Fibroblast of villous mesenchyme (primary cell): ENCODE results near the gene KIF6. TPM values are rescaled to one million over a fixed set of nuclear protein-coding genes. Genes with fewer than 3 reads are reported as not detected.

Experiments used
- DNase-seq: peaks from one replicate; pipeline ENCODE4 v3.0.0-alpha.2; 2010; ENCODE audit warnings: low read depth
- H3K4me3 ChIP-seq: 2 replicates; pipeline ENCODE4 v1.5.1; 2011; ENCODE audit warnings: low read depth, mild to moderate bottlenecking, low read length
- CTCF ChIP-seq: IDR thresholded peaks from 2 replicates; pipeline ENCODE4 v1.5.1; 2012; ENCODE audit warnings: low read depth, mild to moderate bottlenecking, low read length; ENCODE audit not compliant: insufficient read depth
- total RNA-seq: library from RNA; depleted of rRNA; stranded (reverse); fragments of >200 nt; gene quantifications from 2 replicates; pipeline ENCODE4 v1.2.3, GENCODE V29; 2012

Gene KIF6
- total RNA-seq, 1 donor: 0.43 TPM

DNA sequence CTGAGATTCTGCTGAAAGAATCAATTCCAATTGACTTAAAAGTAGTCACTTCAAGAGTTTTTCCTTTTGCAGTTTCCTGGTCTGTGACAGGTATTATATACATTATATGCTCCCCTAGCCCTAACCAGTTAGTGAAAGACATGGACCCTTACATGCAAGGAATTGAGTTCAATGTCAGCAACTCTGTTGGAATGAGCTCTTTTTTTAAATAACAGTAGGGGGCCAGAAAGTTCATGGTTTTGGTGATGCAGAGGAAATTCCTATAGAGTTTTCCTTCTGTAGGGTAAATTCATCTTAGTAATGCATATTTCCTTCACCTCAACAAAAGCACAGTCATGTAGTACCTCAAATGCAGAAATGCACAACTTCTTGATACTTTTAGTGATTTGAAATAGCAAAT, 172.2 kb downstream of the KIF6 start:
- DNase-seq: no peak
- TF ChIP-seq CTCF: no peak
- H3K4me3 ChIP-seq: no peak overlapping the region

DNA sequence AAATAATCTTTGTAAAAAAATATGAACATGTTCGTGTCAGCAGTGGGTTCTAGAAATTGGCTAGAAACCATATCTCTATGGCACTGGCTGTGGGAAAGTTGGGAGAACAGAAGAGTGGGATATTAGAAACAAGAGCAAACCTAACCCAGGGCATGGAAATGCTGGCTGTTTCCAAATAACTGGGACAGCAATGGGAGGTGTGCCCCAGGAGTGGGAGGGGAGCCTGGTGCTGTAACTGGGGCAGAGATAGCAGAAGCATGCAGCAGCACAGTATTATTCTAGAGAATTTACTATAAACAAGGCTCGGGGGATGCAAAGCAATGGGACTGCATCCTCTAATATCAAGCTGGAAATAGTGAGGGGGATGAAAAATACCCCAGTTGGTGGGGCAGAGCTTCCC, 175.0 kb downstream of the KIF6 start:
- no peak for TF ChIP-seq CTCF
- no peak overlapping the region for H3K4me3 ChIP-seq
- DNase-seq: no peak

- TF ChIP-seq CTCF: no peak
- DNase-seq: no peak
- no peak overlapping the region for H3K4me3 ChIP-seq
These were observed 178.5 kb downstream of the KIF6 start for GRCh38 chr6:39546731-39547130.

- no peak for TF ChIP-seq CTCF
- DNase-seq: no peak
- H3K4me3 ChIP-seq: no peak overlapping the region
These were observed 181.3 kb downstream of the KIF6 start for GRCh38 chr6:39543950-39544349.

- TF ChIP-seq CTCF: no peak
- no peak overlapping the region for H3K4me3 ChIP-seq
- no peak for DNase-seq
These were observed 182.1 kb downstream of the KIF6 start for GRCh38 chr6:39543095-39543494.

DNA sequence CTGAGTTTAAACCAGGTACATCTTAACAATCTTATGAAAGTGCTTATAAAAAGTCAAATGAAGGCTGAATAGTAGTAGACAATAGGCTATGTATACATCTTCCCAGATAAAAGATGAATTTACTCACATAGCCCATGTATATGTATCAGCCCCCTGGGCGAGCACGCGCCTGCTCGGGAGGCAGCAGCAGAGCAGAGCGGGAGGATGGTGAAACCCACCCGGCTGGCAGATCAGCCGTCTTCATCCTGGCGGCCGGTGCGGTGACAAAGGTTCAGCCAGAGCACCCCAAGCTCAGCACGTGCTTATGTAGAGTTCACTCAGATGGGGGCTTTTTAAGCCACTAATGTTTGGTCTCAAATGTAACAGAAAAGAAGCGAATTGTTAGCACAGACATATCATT, 184.8 kb downstream of the KIF6 start:
- no peak for TF ChIP-seq CTCF
- no peak for DNase-seq
- H3K4me3 ChIP-seq: no peak overlapping the region

- no peak for TF ChIP-seq CTCF
- no peak overlapping the region for H3K4me3 ChIP-seq
- peak; percentile 17 for DNase-seq
These were observed 194.9 kb downstream of the KIF6 start for GRCh38 chr6:39530201-39530759.
